HG03575 (cell line): Measurements from ENCODE around the gene ELF5.

Experiments
- ATAC-seq: cut with Tn5 transposase; IDR thresholded peaks from one replicate; pipeline ENCODE4 v1.9.1; 2021; ENCODE audit not compliant: unreplicated experiment, insufficient number of reproducible peaks, low FRiP score; ENCODE audit errors: extremely low read depth

The ELF5 gene

GRCh38 chr11:34513682-34514449 is at the start of gene ELF5:
Gene ELF5 (minus strand): TSS chr11:34513794. CDS start chr11:34505749, 8,045 bp downstream.
- ATAC-seq: no peak

- no peak for ATAC-seq
These were observed 49.4 kb upstream of the ELF5 start for GRCh38 chr11:34562976-34563375.

GRCh38 chr11:34560511-34560910 is 46.9 kb upstream of the ELF5 start:
- no peak for ATAC-seq

- no peak for ATAC-seq
These were observed 45.1 kb upstream of the ELF5 start for GRCh38 chr11:34558673-34559072.

GRCh38 chr11:34558211-34558610 is 44.6 kb upstream of the ELF5 start:
- ATAC-seq: no peak

GRCh38 chr11:34552270-34552669 is 38.7 kb upstream of the ELF5 start:
- no peak for ATAC-seq

GRCh38 chr11:34549271-34549670 is 35.7 kb upstream of the ELF5 start:
- ATAC-seq: no peak

- no peak for ATAC-seq
These were observed 34.7 kb upstream of the ELF5 start for GRCh38 chr11:34548278-34548677.

GRCh38 chr11:34546511-34547209 is 33.1 kb upstream of the ELF5 start:
- no peak for ATAC-seq

GRCh38 chr11:34542089-34542488 is 28.5 kb upstream of the ELF5 start:
- no peak for ATAC-seq

- ATAC-seq: no peak
These were observed 27.3 kb upstream of the ELF5 start for GRCh38 chr11:34540870-34541269.

GRCh38 chr11:34537636-34538035 is 24.0 kb upstream of the ELF5 start:
- no peak for ATAC-seq

GRCh38 chr11:34536056-34536455 is 22.5 kb upstream of the ELF5 start:
- ATAC-seq: no peak

- ATAC-seq: no peak
These were observed 21.2 kb upstream of the ELF5 start for GRCh38 chr11:34534826-34535225.

- no peak for ATAC-seq
These were observed 18.1 kb upstream of the ELF5 start for GRCh38 chr11:34531663-34532062.

GRCh38 chr11:34530545-34531234 is 17.1 kb upstream of the ELF5 start:
- no peak for ATAC-seq

- no peak for ATAC-seq
These were observed 16.0 kb upstream of the ELF5 start for GRCh38 chr11:34529643-34530042.

- no peak for ATAC-seq
These were observed 14.5 kb upstream of the ELF5 start for GRCh38 chr11:34528072-34528471.

- ATAC-seq: no peak
These were observed 12.5 kb upstream of the ELF5 start for GRCh38 chr11:34525888-34526657.
